Thyroid gland (tissue), 4 donors: ENCODE results near the gene KCNMA1. TPM values are rescaled to one million over a fixed set of nuclear protein-coding genes. Genes with fewer than 3 reads are reported as not detected.

Source experiments
- DNase-seq, 2 donors: peaks; one replicate each; pipeline ENCODE4 v3.0.0-alpha.2; 2019
- H3K27ac ChIP-seq, 3 donors: fragments of 200-600 bp; sonication (generic); 1 replicate in 2 of 3; 2 replicates in 1 of 3; pipeline ENCODE4 v1.5.1; 2016 to 2019; ENCODE audit warnings: mild to moderate bottlenecking in 1 of 3, moderate library complexity in 1 of 3
- H3K27me3 ChIP-seq: fragments of 200-600 bp; sonication (generic); one replicate; pipeline ENCODE4 v1.5.1; 2019
- H3K36me3 ChIP-seq, 2 donors: fragments of 200-600 bp; sonication (generic); one replicate each; pipeline ENCODE4 v1.5.1; 2016 to 2019
- H3K4me1 ChIP-seq, 2 donors: fragments of 200-600 bp; sonication (generic); one replicate each; pipeline ENCODE4 v1.5.1; 2017 to 2019
- H3K4me3 ChIP-seq, 3 donors: fragments of 200-600 bp; sonication (generic); replicated peaks in 1 of 3; 1 replicate in 2 of 3; 2 replicates in 1 of 3; pipeline ENCODE4 v1.5.1; 2016; ENCODE audit warnings: mild to moderate bottlenecking in 1 of 3
- H3K9me3 ChIP-seq: fragments of 200-600 bp; sonication (generic); one replicate; pipeline ENCODE4 v1.5.1; 2017
- POLR2A ChIP-seq, 2 donors: fragments of 450-650 bp; IDR thresholded peaks; one replicate each; pipeline ENCODE4 v1.6.1; 2017; ENCODE audit warnings: antibody characterized with exemption in 2 of 2, mild to moderate bottlenecking in 2 of 2, moderate library complexity in 1 of 2
- WGBS, 2 donors: methylation state at CpG; one replicate each; pipeline ENCODE4 v1.1.5; 2017; 5-methylcytosine and 5-hydroxymethylcytosine counted together
- intact Hi-C: fragments of 100-400 bp; cut with DNase I; formaldehyde crosslinking; loops from one replicate; pipeline ENCODE4 v1.15.1; 2023
- total RNA-seq, 4 donors: library from RNA; depleted of rRNA; stranded (reverse); fragments of >200 nt; gene quantifications; one replicate each; pipeline ENCODE4 v1.2.3, GENCODE V29; 2016
- TF ChIP-seq, protein P1 (sequence below), 6 experiments: fragments of 200-600 bp in 3 of 6; fragments of 450-650 bp in 3 of 6; sonication (generic) in 3 of 6; IDR thresholded peaks; one replicate each; pipeline ENCODE4 v1.5.1; 2016 to 2019; ENCODE audit warnings: antibody characterized with exemption in 6 of 6, mild to moderate bottlenecking in 2 of 6, inconsistent platforms in 1 of 6, moderate library complexity in 1 of 6

The KCNMA1 gene
- total RNA-seq, 4 donors from 2014 or later, result 2.5 to 5.1 (median 3.6) TPM

DNA sequence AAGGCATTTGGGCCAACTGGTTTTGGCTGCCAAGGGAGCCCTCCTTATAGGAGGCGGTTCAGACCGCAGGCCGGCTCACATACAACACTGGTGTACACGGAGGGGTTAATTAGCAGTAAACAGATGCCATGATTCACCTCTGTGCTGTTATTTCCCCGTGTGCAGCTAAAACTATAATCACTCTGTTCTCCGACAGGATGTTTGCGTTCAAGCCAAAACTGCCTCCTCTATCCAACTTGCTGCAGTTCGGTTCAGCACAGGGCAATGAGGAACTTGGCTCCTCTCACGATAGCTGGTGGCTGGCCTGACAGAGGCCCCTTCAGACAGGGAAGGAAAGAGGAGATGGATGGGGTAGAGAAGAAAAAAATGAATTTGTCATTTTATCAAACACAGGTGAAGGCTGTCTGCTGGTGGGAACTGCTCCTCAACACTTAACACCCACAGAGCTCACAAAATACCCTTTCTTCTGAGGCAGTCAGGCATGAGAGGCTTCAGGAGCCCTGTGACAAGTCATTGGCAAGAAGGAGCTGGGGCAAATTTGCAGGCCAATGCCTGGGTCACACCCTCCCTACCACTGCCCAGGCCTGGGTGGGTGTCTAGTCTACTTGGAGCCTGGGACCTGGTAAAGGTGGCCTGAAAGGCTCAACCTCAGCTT, 24.0 kb downstream of the KCNMA1 start:
- Histone ChIP-seq H3K36me3 (no peaks in the 10 kb centered on the region), H3K9me3 (no peaks in the 10 kb centered on the region), H3K4me1 (peaks cover 7 to 12% of the 10 kb centered on the region in 2 donors), H3K4me3 (no peak overlapping the region), H3K27ac (no peak overlapping the region), H3K27me3 (no peaks in the 10 kb centered on the region)
- intact Hi-C loops, result no loop called here
- TF ChIP-seq, protein P1, sequence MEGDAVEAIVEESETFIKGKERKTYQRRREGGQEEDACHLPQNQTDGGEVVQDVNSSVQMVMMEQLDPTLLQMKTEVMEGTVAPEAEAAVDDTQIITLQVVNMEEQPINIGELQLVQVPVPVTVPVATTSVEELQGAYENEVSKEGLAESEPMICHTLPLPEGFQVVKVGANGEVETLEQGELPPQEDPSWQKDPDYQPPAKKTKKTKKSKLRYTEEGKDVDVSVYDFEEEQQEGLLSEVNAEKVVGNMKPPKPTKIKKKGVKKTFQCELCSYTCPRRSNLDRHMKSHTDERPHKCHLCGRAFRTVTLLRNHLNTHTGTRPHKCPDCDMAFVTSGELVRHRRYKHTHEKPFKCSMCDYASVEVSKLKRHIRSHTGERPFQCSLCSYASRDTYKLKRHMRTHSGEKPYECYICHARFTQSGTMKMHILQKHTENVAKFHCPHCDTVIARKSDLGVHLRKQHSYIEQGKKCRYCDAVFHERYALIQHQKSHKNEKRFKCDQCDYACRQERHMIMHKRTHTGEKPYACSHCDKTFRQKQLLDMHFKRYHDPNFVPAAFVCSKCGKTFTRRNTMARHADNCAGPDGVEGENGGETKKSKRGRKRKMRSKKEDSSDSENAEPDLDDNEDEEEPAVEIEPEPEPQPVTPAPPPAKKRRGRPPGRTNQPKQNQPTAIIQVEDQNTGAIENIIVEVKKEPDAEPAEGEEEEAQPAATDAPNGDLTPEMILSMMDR (IDR thresholded peaks at IDR 0.05), result no peak
- no peak for TF ChIP-seq POLR2A (IDR thresholded peaks at IDR 0.05)
- 34 to 39% methylated on average over 9 of the region's 9 CpGs for WGBS, 2 donors
- peak; percentile 26 to 44 for DNase-seq

DNA sequence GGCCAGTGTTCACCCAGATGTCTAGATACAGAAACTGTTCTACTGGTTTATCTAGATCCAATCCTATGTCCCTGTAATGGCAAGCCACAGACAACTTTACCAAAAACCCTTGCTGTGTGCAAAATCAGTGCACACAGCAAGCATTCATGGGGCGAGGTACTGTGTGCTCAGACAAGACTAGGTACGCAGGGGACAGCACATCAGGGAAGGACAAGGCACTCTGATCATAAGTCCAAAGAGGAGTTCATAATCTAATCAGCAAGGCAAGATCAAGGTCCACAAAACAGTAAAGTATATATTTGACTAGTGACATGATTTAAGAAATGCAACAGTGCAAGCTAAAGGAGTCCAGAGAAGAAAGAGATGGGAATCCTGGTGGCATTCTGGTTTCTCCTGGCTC, 25.9 kb downstream of the KCNMA1 start:
- H3K4me1 ChIP-seq, result peaks cover 7 to 12% of the 10 kb centered on the region in 2 donors
- no peak overlapping the region for H3K27ac ChIP-seq

DNA sequence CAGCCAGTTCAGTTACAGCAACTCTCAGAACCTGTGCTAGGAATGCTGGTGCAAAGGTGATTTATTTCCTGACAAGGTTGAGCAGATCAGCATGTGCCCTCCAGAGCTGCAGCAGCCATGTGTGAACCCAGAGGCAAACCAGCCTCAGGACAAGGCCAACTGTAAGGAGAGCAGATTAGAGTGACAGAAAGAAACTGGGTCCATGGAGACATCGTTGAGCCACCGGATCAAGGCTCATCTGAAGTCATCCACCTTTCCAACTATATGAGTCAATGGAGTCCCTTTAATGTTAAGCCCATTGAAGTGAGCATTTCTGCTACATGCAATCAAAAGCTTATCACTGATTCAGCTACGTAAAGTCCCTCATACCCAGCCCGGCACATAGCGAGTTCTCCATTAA, 26.4 kb downstream of the KCNMA1 start:
- TF ChIP-seq, protein P1 (IDR thresholded peaks at IDR 0.05), result no peak
- WGBS, 2 donors, result 96 to 97% methylated on average over 5 of the region's 5 CpGs
- no peak for DNase-seq
- H3K4me3 ChIP-seq, result no peak overlapping the region
- no peaks in the 10 kb centered on the region for H3K9me3 ChIP-seq
- no peak overlapping the region for H3K27ac ChIP-seq
- no peaks in the 10 kb centered on the region for H3K36me3 ChIP-seq
- peaks cover 7 to 12% of the 10 kb centered on the region in 2 donors for H3K4me1 ChIP-seq
- no peaks in the 10 kb centered on the region for H3K27me3 ChIP-seq
- intact Hi-C loops, result no loop called here

More for the DNA sequence above, 25.9 kb downstream of the KCNMA1 start:
- H3K4me3 ChIP-seq, result no peak overlapping the region
- no peaks in the 10 kb centered on the region for H3K27me3 ChIP-seq
- 95 to 97% methylated on average over 2 of the region's 2 CpGs for WGBS, 2 donors
- no peaks in the 10 kb centered on the region for H3K36me3 ChIP-seq
- intact Hi-C loops, result no loop called here
- H3K9me3 ChIP-seq, result no peaks in the 10 kb centered on the region
- no peak for TF ChIP-seq POLR2A (IDR thresholded peaks at IDR 0.05)
- TF ChIP-seq, protein P1 (IDR thresholded peaks at IDR 0.05), result no peak
- no peak for DNase-seq

DNA sequence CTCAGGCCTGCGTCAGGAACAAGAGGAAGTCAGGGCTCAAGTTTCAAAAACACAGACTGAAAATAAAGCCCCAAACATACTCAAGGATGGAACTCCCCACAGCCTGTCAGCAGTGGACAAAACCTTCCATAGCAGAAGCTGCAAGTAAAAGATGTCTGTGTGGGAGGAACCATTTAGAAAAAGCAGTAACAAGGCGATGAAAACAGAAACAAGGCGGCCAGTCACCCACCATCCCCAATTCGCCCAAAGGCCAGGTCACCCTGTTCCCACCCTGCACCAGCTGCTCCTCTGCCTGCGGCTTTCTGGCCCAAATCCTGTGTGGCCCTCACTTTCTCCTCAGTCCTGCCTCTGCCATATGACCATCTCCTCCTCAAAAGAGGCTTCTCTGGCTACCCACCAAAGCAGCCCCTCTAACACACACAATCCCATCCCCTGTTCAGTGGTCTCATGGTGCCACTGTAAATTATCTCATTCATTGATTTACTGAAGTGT, 27.8 kb downstream of the KCNMA1 start:
- intact Hi-C loops, result no loop called here
- WGBS, 2 donors, result 72 to 79% methylated on average over 5 of the region's 5 CpGs
- DNase-seq, result no peak
- H3K4me3 ChIP-seq, result no peak overlapping the region
- TF ChIP-seq, protein P1 (IDR thresholded peaks at IDR 0.05), result no peak
- TF ChIP-seq POLR2A (IDR thresholded peaks at IDR 0.05), result no peak
- H3K27me3 ChIP-seq, result no peaks in the 10 kb centered on the region
- no peaks in the 10 kb centered on the region for H3K9me3 ChIP-seq
- H3K27ac ChIP-seq, result no peak overlapping the region
- H3K36me3 ChIP-seq, result no peaks in the 10 kb centered on the region
- peaks cover 7 to 12% of the 10 kb centered on the region in 2 donors for H3K4me1 ChIP-seq

DNA sequence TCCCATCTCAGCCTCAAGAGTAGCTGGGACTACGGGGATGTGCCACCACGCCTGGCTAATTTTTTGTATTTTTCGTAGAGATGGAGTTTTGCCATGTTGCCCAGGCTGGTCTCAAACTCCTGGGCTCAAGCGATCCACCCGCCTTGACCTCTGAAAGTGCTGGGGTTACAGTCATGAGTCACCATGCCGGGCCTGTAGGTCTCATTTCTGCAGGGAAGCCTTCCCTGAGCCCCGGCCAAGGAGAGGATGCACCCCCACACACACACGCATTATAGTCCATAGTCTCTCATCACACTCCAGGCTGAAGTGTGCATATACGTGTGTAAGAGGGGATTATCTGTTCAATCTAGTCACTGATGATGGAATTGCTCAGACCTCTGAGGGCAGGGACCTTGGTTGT, 29.3 kb downstream of the KCNMA1 start:
- Histone ChIP-seq H3K9me3 (no peaks in the 10 kb centered on the region), H3K36me3 (no peaks in the 10 kb centered on the region), H3K4me1 (peaks cover under 1 to 2% of the 10 kb centered on the region in 2 donors), H3K27ac (no peak overlapping the region), H3K4me3 (no peak overlapping the region), H3K27me3 (no peaks in the 10 kb centered on the region)
- WGBS, 2 donors, result 82 to 88% methylated on average over 9 of the region's 9 CpGs
- DNase-seq, result no peak
- intact Hi-C loops, result no loop called here
- TF ChIP-seq, protein P1 (IDR thresholded peaks at IDR 0.05), result no peak
- no peak for TF ChIP-seq POLR2A (IDR thresholded peaks at IDR 0.05)
